Limb (tissue), 2 donors: Measurements from ENCODE around the gene SRD5A2.
"Not testable (repeated sequence)": the region's sequence is repeated elsewhere in the genome, so short reads cannot be mapped to it uniquely, and the experiment has no call there.

Experiments used
- DNase-seq, 2 donors: peaks; one replicate each; pipeline ENCODE4 v3.0.0-alpha.2; 2016; ENCODE audit errors: extremely low spot score in 2 of 2

Gene SRD5A2

DNA sequence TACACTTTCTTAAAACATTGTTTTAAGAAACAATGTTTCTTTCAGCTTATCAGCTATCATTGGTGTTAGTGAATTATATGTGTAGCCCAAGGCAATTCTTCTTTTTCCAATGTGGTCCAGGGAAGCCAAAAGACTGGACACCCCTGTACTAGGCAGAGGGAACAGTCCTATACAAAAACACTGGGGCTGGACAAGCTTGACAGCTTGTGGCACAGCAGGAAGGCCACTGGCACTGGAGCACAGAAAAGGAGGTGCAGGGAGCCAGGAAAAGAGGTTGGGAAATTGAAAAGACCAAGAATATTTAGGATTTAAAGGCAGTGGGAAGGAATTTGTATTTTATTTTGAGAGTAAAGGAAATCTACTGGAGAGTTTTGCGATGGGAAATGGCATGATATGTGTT lies 47.7 kb downstream of the SRD5A2 start:
- DNase-seq = no peak

DNA sequence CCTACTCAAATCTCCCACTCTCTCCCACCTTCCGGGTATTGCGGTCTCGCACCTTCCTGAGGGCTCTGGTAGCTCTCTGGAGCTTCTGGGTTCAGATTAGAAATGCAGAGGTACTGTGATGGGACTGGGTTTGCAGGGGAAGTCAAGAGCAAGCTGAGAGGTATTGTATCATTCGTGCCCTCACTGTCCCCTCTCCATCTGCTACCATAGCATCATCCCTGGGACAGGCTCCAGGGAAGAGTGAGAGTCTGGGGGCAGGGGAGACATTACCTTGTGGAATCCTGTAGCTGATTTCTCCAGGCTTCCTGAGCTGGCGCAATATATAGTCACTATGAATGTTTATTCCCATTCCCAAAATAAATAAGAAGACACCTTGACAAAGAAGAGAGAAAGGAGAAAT lies 49.6 kb downstream of the SRD5A2 start:
- DNase-seq = no peak

DNA sequence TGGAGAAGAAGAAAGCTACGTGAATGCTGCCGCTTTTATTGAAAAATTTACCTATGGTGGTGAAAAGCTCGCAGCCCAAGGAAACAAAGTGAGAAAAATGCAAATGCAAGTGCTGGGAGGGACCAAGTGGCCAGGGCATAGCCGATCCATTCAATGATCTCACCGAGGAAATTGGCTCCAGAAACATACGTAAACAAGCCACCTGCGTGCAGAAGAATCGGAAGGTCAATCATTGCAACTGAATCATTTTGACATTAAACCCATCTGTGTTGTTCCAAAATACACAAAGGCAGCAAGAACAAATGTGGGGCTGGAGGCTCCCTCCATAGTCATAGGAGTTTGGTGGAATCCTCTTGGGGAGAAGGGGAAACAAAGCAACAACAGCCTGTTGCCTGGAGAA lies 51.5 kb downstream of the SRD5A2 start:
- no peak for DNase-seq

DNA sequence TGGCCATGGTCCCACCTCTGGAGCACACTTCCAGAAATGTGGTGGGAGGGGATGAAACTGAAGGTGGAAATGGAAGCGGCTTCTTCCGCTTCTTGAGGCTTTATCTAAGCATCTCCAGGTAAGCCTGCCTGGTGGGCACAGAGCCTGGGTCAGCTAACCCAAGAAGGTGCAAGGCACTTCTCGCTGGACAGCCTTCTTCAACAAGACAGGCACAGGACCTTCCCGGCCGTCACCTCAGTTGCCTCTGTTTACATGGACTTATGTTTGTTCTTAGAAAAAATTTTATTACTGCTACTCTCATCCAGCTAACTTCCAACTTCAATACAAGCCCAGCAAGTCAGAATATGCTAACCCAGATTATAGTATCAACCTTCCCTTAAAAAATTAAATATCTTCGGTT lies 51.9 kb downstream of the SRD5A2 start:
- no peak for DNase-seq

DNA sequence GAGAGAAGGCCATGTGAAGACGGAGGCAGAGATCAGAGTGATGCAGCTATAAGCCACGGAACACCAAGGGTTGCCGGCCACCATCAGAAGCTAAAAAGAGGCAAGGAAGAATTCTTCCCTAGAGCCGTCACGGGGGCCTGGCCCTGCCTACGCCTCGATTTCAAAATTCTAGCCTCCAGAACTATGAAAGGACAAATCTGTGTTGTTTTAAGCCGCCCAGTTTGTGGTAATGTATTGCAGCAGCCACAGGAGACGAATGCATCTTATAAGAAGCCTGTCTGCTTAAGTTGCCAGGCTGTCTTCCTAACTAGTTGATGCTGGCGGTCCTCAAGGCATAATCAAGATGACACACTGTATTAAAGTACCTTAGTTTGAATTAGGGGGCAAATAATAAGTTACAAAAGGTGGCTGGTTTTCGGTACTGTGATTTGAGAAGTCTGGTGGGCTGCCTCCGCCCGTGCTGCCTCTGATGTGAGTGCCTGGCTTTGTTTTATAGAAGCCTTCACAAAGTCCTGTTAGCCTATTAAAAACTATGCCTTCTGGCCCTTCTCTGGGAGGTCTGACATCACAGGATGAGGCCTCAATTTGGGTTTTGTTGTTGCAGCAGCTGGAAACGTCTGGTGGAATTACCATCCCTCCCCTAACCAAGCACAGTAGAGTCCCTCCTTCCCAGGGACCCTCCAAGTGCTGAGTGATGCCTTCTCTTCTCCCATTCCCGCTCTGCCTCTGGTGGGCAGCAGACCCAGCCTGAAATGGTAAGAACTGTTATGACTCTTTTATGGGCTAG lies 53.6 kb downstream of the SRD5A2 start:
- no peak for DNase-seq

DNA sequence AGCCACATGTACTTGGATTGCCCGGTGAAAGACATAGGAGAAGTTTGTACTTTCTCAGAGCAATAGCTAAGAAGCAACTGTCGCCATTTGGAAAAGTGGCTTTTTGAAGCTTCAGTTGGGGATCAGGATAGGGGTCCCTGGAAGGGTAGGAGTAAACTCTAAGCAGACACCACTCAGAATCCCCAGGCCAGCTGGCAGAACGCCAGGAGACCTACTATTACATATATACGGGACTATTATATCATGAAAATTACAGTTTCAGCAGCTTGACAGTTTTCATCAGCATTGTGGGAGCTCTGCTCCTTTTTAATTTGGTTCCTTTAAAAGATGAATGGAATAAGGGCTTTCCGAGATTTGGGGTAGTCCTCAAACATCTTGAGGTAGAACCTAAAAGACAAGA lies 54.9 kb downstream of the SRD5A2 start:
- no peak for DNase-seq

DNA sequence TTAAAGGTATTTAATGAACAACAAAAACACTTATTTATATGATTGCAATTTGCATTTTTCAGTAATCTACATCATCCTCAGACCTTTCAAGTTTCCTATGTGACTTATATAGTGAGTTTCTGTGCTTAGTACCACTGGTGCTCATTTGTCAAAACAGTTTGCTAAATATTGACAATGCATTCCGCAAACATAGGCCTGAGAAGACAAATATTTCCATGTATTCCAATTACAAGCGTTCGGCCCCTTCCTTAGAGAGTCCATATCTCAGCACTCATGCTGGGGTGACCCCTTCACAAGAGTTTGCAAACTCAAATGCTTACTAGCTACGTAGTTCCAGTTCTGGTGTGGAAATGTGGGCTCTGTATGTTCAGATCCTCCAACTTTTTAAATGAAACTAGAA lies 56.1 kb downstream of the SRD5A2 start:
- no peak for DNase-seq

DNA sequence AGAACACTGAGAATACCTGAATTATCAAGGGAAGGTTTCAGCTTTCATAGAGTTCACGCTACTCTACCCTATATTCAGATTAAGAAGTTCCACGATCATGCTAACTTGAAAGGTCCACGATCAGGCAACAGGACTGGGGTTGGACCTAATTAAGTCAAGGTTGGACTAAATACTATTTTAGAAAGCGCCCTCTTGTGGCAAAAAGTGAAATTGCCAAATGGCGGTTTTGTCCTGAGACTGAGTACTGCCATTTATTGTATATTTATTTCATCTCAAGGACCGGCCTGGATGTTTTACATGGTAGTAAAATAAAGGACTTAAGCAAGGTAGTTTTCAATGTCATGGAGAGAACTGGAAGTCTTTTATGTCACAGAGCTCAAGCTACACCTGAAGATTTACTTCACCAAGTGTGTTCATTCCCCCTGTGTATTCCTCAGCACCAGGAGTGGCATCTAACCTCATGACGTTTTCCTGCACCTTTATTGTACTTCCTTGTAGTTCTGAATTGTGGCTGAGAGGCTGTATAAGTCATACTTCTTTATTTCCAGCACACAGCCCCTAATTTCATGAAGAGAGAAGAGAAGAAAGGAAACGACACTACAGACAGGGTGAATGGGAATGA lies 56.8 kb downstream of the SRD5A2 start:
- DNase-seq = no peak

DNA sequence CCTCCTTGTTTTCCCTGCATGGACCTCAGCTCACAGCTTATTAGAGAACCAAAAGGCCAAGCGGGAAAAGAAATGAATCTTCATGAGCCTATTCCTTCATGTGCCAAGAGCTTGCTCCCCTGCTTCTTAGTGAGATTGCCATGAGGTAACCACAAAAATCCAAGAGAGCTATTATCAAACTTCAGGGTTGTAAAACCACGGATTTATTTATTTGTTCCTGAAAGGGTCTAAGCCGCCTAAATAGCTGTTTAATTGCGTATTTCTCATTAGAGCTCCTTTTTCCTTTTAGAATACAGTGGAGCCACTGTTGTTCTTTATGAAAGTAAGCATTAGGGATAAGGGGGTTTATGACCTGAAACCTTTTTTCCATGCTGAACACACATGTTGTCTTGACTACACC lies 58.0 kb downstream of the SRD5A2 start:
- DNase-seq = no peak

DNA sequence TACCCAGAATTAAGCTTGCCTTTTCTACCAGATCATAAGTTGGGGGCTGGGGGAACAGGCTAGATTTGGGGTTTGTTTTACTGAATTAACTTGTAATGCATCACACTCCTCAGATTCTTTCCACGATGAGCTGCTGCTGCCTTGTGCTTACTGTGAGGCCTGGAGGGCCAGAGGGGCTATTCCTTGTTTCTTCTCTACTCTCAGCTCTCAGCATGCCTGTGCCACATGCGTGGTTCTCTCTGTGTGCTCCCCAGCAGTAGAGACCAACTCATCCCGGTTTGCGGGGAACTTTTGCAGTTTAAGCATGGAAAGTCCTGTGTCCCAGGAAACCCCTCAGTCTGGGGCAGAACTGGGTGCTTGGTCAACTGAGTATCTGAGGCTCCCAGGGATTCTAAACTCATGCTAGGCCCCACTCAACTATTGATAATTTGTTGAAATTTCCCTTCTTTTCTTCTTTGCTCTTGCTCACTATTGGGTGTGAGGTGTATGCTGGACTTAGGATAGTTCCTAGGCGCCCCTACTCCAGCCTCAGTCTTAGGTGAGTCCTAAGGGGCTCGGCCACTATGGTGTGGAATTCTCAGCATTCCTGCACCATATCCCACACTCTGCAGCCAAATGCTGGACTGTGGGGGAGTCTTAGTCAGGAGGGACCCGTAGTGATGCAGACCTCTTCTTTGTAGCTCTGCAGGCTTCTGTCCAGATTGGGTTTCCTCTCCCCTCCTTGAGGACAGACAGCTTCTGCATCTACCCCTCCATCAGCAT lies 63.1 kb downstream of the SRD5A2 start:
- no peak for DNase-seq

DNA sequence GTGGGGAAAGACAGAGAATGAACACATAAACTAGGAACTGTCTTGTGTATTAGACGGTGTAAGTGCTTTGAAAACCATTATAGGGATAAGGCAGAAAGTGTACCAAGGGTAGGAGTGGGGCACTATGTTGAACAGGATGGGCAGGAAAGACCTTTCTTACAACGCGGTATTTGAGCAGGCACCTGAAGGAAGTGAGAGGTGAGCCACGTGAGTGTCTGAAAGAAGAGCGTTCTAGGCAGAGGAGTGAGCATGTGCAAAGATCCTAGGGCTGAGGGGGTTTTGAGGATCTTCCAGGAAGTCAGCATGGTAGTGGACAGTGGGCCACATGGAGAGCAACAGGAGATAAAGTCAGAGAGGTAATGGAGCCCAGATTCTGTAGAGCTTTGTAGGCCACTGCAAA lies 65.2 kb downstream of the SRD5A2 start:
- DNase-seq = no peak

DNA sequence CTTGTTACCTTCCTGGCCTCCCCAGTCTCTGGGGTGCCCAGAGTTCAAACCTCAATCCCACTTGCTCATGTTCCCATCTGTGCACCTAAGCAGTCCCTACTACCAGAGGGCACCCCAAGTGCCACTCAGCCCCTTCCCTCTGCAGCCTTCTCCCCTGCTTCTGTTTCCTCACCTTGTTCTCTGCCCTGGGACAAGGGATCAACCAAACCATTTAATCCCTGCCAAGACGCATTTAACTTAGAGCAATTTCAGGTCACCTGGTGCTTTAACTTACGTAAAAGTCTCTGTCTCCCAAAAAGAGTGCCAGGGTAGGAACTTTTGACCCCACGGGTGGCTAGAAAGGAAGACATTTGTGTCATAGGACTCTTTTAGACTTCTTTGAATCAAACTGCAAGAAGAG lies 67.2 kb downstream of the SRD5A2 start:
- DNase-seq = no peak

DNA sequence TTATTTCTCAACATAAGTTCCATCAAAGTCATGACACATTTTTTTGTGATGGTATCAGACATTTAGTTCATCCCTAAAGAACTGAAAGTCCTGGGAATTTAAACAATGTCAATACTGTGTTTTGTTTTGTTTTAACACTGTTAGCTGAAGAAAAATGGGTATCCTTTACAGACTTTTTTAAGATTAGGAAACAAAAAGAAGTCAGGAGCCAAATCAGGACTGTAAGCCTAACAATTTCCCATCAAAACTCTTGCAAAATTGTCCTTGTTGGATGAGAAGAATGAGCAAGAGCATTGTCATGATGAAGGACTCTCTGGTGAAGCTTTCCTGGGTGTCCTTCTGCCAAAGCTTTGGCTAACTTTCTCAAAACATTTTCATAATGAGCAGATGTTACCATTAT lies 69.4 kb downstream of the SRD5A2 start:
- no peak for DNase-seq

DNA sequence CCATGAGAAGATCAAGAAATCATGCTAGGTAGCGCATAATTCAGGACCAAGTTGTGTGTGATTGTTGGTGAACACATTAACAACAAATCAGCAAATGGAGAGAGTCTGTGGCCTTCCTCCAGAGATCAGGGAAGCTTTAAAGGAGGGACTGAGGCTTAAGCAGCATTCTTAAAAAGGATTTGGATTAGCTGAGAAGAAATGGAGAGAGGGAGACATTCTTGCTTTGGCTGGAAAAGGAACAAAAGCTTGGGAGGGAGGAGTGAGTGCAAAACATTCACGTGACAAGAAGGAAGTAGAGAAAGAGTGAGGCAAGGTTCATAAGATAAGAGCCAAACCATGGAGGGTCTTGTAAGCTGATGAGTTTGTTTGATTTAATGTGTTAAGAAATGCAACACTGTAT lies 75.6 kb downstream of the SRD5A2 start:
- DNase-seq = no peak

DNA sequence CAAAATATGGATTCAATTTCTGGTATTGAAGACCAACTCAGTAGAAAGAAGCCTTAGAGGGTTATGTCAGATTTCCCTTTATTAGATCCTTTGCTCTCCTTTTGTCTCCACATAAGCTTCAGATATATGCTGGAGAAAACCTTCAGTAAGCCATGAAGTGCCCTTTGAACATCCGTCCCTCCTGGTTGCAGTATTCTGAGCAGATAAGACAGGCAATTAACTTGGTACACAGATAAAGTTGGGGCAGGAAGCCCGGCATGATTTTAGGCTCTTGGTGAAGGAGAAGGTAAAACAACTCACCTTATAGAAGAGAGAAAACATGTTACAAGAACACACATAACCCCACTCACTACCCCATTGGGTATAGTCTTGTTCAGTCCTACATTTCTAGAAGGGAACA lies 76.4 kb downstream of the SRD5A2 start:
- DNase-seq = no peak

DNA sequence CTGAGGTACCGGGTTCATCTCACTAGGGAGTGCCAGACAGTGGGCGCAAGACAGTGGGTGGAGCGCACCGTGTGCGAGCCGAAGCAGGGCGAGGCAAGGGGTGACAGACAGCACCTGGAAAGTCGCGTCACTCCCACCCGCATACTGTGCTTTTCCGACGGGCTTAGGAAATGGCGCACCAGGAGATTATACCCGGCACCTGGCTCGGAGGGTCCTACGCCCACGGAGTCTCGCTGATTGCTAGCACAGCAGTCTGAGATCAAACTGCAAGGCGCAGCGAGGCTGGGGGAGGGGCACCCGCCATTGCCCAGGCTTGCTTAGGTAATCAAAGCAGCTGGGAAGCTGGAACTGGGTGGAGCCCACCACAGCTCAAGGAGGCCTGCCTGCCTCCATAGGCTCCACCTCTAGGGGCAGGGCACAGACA lies 84.3 kb downstream of the SRD5A2 start:
- not testable (repeated sequence) for DNase-seq

DNA sequence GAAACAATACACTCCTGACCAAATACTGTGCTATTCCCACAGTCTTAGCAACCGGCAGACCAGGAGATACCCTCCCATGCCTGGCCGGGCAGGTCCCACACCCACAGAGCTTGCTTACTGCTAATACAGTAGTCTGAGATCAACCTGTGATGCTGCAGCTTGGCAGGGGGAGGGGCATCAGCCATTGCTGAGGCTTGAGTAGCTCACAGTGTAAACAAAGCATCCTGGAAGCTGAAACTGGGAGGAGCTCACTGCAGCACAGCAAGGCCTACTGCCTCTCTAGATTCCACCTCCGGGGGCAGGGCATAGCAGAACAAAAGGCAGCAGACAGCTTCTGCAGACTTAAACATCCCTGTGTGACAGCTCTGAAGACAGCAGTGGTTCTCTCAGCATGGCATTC lies 91.4 kb downstream of the SRD5A2 start:
- not testable (repeated sequence) for DNase-seq

DNA sequence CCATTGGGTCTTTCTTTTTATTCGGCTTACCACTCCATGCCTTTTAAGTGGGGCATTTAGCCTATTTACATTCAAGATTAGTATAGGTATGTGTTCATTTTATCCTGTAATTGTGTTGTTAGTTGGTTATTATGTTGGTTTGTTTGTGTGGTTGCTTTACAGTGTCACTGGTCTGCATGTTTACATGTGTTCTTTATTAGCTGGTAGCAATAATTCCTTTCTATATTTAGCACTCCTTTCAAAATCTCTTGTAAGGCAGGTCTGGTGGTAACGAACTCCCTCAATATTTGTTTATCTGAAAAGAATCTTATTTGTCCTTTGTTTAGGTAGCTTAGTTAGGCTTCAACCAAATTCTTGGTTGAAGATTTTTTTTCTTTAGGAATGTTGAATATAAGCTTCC lies 97.5 kb downstream of the SRD5A2 start:
- DNase-seq = no peak

DNA sequence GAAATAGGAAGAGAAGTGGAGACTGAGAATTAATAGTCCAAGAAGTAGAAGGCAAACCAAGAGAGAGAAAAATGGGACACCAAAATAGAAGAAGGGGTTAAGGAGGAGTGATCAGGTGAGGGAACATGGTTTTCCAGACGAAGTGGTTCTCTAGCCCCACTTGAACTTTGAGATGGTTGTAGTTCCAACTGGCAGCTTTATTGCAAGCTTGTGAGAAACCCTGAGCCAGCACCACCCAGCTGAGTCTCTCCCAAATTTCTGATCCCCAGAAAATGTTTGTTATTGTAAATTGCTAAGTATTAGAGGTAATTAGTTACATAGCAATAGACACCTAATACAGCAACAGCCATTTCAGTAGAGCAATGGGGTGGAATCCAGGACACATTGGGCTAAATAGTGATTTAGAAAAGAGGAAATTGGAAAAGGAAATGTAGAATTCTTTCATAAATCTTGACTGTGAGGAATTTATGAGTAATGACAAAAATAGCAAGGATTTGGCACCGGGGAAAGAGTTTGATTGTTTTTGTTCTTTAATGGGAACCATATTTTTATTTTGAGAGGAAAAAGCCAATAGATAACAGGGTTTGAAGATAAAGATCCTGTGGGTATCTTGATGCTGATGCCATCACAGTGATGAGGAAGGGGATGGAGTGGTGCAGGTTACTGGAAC lies 104.1 kb downstream of the SRD5A2 start:
- no peak for DNase-seq

DNA sequence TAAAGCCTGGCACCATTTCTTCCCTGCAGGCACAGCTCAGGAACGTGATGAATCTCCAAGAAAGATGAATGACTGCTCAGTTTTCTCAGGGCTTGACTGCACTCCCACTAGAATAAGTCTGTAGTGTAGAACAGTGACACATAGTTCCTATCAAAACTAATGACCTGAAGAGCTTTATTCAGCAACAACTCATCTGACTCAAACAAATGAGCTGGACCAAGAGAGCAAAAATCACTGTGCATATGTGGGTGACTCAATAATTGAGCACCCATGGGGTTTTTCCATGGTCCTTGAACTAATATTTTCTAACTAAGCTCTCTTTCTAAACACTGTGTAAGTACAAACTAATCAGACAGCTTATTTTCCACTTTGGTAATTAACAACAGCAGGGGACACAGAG lies 105.0 kb downstream of the SRD5A2 start:
- DNase-seq = no peak

DNA sequence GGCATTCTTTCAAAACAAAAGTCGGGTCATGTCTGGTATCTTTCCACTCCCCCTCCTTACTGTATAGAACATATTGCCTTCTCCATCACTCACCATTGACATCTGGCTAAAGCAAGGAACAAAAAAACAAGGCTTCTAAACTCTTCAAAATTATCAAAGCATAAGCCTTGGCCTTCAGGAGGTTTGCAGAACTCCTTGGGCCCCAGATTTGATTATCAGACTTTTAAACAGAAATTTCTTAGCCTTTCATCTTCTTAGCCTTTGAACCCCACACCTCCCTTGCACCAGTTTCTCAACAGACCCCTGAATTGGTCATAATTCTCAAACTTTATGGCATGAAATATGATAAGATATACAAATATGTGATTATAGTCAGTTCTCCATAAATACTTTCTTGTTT lies 106.4 kb downstream of the SRD5A2 start:
- DNase-seq = no peak
